ENCODE measurements around the gene NINL.

Gene NINL

DNA sequence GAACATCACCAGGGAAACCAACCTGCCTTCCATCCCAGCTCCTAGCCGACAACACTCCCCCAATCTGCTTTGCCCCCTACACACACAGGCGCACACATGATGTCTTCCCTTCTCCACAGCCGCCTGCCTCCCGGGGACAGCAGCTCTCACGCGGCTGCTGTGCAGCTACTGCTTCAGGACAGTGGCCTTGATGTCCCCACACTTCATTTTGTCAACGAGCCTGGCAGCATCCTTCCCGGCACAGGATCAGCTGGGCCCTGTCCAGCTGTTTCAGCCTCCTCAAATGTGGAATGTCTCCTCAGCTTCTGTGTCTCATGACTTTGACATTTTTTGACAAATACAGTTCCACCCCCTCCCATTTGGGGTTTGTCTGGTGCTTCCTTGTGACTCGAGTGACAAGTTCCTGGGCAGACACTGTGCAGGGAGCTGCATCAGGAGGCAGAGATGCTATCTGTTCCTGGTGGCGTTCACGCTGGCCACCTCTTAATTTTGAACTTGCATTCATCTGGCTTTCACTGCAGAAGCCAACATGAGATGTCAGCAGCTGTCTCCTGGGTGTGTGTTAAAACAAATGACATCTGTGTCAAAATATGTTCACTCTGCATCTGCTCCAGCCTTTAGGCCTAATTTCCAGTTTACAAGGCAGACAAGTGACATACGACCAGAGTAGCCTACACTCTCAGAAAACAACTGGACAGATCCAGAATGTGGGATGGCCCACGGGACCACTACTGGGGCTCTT, 120.7 kb downstream of the NINL start:
- DNase-seq (ENCODE audit: low spot score) = no peak

DNA sequence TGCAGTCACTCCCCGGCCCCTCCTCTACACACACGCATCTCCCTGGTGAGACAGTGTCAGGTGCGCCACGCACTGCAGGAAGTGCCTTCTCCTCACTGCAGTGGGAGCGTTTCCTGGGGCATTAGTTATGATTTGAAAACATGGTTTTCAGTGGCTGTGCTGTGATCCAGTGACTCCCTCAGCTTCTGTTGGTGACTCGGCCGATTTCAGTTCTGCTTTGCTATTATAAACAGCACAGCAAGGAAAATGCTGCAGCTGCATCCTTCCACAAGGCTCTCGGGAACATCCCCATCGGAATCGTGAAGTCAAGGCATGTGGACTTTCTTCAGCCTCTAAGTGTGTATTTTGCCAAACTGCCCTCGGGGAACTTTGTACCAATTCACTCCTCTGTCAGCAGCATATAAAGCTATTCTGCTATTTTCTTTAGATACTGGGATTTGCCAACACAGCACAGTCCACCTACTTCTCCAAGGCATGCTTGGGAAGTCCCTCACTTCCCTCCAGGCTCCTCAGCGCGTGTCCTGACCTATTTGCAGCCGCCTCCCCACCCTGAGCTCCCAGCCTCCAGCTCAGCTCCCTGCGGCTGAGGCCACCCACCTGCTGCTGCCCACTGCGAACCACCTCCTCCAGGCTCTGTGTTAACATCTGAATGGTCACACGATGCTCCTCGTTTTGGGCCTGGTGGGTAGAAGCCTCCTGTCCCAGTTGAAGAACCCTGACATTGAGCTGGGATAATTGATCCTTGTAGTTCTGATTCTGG, 123.4 kb downstream of the NINL start:
- no peak for DNase-seq (ENCODE audit: low spot score)

DNA sequence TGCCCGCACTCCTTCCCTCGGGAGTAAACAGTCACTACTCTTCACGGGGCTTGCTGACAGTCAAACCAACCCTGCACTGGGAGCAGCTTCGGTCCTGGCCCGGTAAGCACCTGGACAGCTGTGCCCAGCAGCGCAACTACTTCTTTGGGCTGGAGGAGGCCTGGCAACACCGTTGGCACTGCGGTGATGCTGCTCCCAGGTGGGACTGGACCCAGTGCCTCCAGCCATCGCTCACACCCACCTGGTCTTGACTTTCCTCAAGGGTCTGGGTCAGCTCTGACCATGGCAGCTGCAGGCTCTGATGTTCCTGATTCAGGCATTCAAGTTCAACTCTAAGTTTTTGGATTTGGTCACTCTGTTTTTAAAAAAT, 124.1 kb downstream of the NINL start:
- DNase-seq (ENCODE audit: low spot score) = no peak

DNA sequence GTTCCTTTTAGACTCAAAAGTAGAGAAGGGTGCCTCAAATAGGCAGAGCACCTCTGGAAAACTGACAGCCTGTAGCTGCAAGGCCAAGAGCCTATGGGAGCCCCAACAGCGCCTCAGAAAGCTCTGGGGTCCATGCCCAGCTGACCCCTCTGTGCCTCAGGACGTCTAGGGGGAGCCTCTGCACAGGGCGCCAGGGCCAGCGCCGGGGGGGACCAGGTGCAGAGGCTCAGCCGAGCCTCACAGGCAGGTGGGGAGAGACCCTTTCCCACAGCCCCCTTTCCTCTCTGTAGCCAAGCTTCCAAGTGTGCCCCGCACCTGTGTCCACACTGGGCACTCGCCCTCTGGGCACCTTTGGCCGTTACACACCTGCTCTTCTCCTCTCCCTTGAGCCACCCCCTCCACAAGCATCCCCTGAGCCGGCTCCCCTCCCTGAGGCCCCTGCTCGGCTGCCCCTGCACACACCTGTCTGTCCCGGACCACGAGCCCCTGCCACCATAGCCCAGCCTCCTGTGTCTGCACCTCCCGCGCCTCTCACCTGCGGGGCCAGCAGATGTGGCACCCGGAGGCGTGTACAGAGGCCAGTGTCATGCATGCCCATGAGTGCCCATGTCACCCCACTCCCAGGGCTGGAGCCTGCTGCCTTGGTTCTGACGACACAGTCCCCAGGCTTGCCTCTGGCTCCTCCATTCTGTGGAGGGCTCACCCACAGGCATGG, 124.6 kb downstream of the NINL start:
- no peak for DNase-seq (ENCODE audit: low spot score)

DNA sequence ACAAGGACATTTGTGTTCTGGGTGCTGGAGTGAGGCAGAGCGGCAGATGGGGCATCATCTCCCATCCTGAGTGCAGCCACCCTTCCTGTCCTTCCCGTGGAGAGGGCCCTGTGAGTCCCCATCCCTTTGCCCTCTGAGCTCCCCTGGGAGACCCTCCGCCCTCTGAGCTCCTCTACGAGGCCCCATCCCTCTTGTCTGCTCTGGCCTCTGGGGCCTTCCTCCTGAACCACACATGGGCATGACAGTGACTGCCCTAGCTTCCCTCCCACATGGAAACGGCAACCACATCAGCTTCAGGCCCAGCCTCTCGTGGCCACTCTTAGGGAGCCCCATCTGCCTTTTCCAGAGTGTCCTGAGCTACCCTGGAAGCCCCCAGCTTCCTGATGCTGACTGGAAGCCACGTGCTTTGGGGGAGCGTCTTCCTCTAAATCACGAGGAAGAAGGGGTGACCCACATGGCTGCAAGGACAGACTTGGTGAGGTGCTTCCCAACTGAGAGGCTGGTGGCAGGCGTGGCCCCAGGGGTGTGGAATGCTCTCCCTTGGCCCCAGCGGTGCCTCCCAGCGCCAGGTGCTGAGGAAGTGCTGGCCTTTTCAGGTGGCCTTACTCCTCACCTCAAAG, 125.3 kb downstream of the NINL start:
- no peak for DNase-seq (ENCODE audit: low spot score)

DNA sequence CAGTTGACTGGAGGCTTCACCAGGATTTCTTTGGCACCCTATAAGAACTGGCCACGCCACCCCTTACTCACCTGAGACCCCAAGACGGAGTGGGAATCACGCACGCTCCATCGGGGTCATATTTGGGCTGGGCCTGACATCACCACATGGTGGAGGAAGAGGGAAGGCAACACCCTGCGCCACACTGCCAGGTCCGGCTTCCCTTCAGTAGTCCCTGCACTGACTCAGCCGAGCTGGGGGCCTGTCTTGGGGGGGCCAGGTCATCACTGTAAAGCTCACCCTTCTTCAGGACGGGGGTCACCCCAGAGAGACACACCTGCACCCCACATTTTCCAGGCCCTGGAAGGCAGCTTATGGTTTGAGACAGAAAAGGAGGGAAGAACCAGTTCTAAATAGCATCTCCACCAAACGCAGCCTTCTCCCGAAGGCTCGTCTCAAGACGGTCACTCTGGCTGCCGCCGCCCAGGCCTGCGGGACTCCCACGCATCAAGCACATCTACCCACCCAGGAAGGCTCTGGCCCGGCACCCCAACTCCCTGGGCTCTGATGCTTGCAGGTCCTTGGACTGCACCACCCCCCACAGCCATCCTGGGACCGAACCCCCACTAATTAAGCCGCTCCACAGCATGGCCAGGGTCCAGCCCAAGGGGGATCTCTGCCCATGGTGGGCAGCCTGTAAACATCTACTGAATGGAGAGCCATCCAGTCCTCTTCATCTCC, 126.1 kb downstream of the NINL start:
- DNase-seq (ENCODE audit: low spot score) = no peak

DNA sequence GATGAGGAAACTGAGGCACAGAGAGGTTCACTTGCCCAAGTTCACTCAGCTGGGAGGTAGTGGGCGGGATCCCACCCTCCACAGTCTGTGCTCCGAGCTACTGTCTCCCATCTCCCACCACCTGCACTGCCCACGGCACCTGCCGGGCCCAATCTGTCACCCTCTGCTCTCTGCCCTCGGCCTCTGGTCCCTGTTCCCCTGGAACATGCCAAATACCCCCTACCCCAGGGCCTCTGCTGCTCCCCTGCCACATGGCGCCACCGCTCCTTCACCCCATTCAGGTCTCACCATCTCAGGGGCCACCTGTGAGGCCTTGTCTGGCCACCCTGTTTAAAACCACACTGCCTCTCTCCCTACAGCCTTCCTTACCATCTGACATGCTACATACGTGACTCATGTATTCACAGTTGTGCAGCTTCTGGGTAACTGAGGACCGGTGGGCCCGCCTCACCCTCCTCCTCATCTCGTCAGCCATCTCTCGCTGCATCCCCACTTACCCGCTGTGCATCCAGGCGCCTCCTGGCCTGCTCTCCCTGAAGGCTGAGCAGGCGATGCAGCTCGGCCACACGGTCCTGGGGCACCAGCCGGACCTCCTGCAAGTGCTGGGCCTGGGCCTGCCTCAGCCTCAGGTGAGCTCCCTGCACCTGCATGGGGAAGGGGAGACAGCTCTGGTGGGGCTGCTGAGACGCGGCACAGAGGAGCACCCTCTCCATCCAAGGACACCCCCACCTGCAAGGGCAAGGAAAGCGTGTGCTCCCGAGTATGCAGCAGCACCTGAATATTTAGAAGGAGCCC, 127.2 kb downstream of the NINL start:
- DNase-seq (ENCODE audit: low spot score) = no peak

DNA sequence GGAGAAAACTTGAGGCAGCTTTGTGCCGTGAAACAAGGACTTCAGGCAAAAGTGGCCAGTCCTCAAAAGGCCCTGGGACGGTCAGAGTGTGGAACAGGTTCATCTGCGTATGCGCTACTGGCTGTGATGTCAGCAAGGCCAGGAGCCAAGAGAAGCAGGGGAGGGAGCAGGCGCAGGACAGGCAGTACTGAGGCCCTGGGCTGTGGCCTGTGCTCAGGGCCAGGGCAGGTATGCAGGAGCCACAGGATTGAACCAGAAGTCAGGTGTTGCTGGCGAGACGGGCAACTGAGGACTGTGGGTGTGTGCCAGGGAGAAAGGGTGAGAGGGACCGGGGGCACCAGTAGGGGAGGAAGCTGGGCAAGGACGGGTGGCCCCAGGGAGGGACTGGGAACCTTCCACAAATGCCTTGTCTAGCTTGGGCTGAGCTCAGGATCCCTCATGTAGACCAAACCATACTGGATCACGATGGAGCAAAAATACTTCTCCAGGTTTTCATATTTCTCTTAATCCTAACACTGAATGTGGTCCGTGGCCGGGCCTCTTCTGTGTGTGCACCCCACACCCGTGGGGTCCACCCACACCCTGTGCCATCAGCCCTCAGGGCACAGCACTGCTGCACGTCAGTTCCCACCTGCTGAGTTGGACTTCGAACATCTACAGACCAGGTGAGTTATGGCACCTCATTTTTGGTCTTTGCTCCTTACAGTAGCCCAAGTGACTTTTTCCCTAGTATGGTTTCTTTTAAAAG, 131.0 kb downstream of the NINL start:
- no peak for DNase-seq (ENCODE audit: low spot score)

DNA sequence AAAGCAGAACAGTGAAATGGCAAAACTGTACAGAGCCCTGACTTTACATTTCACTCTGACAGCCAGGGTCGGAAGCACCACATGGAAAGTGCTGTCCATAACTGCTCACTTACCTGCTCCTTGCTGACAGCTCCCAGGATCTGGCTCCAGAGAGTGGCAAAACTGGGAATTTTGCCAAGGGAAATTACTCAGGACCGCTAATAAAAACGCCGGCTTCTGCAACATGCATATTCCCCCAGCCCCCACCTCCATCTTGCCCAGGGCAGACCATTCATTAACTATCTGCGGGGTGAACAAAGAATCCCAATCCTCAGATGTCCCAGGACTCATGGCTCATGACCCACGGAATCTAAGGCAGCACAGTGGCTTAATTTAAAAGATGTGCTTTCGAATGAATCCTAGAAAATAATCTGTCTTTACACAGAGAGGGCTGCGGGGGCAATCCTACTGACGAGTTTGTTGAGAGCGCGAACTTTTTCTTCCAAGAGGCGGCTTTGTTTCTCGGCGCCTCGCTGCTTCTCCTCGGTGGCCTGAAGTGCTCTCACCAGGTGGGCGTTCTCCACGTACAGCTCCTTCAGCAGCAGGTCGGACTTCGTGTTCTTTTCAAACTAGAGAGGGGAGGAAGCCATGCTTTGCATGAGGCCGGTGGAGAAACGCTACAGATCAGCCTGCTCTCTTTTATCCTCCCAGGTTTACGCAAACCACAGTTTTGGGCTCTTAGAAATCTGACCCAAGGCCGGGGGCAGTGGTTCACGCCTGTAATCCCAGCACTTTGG, 132.1 kb downstream of the NINL start:
- DNase-seq (ENCODE audit: low spot score) = no peak

DNA sequence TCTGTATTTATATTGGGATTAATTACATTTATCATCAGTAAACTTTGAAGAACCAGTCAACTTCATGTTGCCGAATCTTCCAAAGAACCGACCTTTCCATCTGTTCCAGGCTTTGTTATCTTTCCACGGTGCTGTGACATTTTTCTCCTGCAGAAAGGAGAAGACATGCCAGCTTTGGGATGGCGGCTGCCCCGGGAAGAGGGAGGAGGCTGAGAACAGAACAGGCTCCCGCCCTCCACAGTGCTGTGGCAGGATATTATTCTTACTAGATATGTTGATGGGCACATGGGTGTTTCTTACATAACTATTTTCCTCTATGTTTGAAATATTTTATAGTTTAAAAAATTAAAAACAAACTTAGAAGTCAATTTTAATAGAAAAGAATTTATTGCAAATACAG, 133.0 kb downstream of the NINL start:
- DNase-seq (ENCODE audit: low spot score) = no peak

DNA sequence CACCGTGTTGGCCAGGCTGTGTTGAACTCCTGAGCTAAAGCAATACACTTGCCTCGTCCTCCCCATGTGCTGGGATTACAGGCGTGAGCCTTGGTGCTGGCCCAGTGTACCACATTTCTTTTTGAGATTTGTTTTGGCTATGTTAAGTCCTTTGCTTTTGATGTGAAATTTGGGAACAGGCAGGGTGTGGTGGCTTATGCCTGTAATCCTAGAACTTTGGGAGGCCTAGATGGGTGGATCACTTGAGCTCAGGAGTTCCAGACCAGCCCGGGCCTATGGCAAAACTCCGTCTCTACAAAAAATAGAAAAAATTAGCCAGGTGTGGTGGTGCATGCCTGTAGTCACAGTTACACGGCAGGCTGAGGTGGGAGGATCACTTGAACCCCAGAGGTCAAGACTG, 137.7 kb downstream of the NINL start:
- DNase-seq (ENCODE audit: low spot score) = no peak

DNA sequence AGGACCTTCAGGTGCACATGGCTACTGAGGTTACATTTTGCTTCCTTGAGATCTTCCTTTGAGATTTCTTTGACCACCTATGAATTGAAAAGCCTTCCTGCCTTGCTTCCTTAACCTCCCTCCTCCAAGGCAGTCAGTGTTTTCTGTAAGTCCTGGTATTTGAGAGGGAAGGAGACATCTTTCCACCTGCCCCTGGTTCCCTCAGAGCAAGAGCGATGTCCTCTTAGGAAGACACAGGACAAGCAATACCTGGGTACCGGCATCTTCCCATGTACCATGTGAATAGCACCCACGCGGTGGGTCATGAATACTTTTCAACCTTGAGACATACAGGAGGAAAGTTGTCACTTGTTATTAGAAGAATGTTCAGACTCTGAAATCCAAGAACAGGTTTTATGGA, 140.8 kb downstream of the NINL start:
- no peak for DNase-seq (ENCODE audit: low spot score)

DNA sequence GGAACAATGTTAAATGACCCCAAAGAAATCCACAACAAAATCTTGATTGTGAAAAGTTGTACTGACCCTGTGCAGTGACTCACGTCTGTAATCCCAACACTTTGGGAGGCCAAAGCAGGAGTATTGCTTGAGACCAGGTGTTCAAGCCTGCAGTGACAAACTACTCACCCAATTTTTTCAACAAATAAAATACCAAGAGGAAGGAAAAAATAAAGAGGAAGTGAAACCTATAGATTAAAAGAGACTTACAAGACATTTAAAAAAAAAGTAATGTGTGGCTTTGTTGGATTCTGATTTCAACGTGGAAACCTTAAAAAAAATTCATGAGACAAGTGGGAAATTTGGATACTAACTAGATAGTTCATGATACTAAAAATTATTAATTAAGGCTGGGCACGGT, 146.0 kb downstream of the NINL start:
- no peak for DNase-seq (ENCODE audit: low spot score)

DNA sequence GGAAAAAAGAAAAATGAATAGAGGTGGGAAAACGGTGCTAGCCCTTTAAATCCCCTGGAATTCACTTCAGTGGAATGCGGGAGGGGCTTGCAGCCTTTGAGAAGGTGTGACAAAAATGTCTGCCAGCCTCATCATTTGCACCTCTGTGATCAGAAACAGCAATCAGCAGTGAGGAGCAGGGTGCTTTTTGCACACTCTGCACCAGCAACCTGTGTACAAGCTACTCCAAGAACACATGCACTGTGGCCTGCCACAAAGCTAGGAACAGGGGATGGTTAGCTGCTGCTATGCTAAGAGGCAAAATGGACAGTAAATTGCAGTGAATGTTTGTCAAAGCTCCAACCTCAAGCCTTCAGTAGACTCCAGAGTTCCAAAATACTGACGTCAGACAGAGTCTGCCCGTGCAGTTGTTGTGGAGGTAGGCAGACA, 148.2 kb downstream of the NINL start:
- DNase-seq (ENCODE audit: low spot score) = no peak

DNA sequence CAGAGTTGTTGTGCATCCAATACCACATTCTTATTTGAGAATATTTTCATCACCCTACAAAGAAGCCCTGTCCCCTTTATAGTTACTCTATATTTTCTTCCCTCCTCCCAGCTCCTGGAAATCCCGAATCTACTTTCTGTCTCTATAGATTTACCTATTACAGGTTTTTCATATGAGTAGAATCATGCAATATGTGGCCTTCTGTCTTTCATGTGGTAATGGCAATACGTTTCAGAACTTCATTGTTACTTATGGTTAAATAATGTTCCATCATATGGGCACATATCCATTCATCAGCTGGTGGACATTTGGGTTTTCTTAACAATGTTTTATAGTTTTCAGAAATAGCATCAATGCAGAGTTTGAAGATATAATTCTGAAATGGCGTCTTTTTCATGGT, 160.8 kb downstream of the NINL start:
- no peak for DNase-seq (ENCODE audit: low spot score)

DNA sequence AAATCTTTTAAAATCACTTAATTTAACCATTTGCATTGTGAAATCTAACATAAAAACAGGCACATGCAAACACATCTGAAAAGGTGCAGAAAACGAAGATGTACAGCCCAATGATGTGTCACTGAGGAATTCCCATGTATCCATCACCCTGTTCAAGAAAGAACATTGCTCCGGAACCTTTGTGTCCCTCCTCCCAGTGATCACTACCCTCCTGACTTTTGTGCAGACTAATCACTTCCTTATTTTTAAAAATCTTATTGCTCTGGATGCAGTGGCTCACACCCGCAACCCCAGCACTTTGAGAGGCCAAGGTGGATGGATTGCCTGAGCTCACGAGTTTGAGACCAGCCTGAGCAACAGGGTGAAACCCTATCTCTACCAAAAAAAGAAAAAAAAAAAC, 163.3 kb downstream of the NINL start:
- DNase-seq (ENCODE audit: low spot score) = no peak

DNA sequence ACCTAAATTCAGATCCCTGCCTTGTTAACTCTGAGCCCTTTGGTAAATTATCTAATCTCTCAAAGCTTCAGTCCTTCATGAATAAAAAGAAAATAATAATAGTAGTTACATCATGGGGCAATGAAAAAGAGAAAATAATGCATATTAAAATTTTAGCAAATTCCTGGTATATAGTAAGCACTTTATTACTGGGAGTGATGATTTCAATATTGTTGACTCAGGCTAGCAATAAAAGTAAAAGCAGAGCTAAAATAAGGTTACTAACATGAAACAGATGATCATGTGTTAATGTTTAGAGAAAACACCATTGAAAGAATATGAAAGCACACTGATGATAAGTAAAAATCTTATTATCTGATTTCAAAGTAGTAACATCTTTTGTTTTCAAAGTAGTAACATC, 164.2 kb downstream of the NINL start:
- no peak for DNase-seq (ENCODE audit: low spot score)

DNA sequence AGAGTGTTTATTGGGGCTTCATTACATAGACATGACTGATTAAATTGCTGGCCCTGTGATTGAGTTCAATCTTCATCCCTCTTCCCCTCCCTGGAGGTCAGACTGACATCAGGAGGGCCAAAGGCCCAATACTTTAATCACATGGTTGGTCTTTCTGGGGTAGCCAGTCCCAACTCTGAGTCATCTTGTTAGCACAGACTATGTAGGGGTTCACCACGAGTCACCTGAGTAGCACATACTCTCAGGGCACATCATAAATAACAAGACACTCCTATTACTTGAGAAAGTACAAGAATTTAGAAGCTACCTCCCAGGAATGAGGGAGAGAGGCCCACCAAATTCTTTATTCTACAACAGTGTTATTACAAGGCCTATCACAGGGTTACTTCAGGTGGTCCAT, 166.6 kb downstream of the NINL start:
- peak; percentile 65 for DNase-seq (ENCODE audit: low spot score)

DNA sequence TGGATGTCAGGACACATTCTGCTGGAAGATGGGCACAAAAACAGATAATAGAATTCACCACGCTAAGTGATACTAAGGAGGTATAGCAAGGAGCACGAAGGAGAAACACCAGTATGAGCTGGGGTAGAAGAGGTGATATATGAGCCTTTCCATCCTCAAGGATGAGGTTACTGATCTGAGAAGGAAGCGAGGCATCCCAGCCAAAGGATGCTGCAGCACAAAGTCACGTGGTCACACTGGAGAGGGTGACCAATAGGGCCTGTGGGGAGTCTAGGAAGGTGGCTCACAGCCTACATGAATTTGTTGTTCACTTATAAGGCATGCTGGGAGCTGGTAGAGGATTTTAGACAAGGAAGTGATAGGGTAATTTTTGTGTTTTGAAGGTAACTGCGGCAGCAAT, 176.4 kb downstream of the NINL start:
- DNase-seq (ENCODE audit: low spot score) = peak; percentile 84

DNA sequence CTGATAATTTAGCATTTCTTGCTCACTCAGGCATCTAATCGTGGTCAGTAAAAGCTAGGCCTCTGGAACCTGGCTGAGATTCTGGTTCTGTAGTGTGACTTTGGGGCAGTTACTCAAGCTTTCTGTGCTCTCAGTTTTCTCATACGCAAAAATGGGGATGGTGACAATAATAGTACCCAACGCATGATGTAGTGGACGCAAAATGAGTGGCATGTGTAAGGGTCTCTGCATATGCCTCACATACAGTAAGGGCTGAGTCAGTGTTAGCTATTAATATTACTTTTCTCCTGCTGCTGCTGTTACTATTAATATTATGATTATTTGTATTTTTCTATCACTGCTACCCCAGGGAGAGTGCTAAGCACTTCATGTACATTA, 177.2 kb downstream of the NINL start:
- peak; percentile 64 for DNase-seq (ENCODE audit: low spot score)
